BLaER1 (cell line): ENCODE measurements around the gene SMAD7.

Experiments used
- H3K27ac ChIP-seq: shearing (Covaris generic); formaldehyde crosslinking; 2 replicates; pipeline ENCODE4 v1.8.1; 2022
- H3K27me3 ChIP-seq: shearing (Covaris generic); formaldehyde crosslinking; 2 replicates; pipeline ENCODE4 v1.8.1; 2022
- H3K36me3 ChIP-seq: shearing (Covaris generic); formaldehyde crosslinking; 2 replicates; pipeline ENCODE4 v1.8.1; 2022
- H3K4me1 ChIP-seq: shearing (Covaris generic); formaldehyde crosslinking; 2 replicates; pipeline ENCODE4 v1.8.1; 2022
- H3K4me2 ChIP-seq: shearing (Covaris generic); formaldehyde crosslinking; 2 replicates; pipeline ENCODE4 v1.8.1; 2022
- H3K4me3 ChIP-seq: shearing (Covaris generic); formaldehyde crosslinking; 2 replicates; pipeline ENCODE4 v1.8.1; 2022
- H3K9ac ChIP-seq: shearing (Covaris generic); formaldehyde crosslinking; 2 replicates; pipeline ENCODE4 v1.8.1; 2022
- H3K9me3 ChIP-seq: shearing (Covaris generic); formaldehyde crosslinking; 2 replicates; pipeline ENCODE4 v1.8.1; 2022
- H4K20me1 ChIP-seq: shearing (Covaris generic); formaldehyde crosslinking; 2 replicates; pipeline ENCODE4 v1.8.1; 2022
- Cebpa-rat ChIP-seq: shearing (Covaris generic); IDR thresholded peaks from 2 replicates; pipeline ENCODE4 v1.8.1; 2022

The SMAD7 gene

DNA sequence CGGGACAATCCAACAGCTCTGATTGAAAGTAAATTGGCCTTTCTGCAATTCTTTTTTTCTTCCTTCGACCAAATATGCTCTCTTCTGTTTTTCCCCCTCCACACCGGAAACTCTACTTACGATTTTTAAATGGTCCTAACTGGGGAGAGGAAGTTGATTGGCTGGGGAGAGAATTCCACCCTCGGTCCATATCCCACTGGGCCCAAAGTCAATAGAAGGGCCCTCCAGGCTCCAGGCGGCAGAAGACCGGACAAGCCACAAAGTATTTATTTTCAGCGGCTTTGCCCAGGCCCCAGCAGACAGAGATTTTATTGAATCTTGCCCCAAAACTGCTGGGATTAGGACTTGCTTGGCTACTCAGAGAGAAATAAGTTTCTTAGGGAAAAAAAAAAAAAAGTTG lies 37.1 kb upstream of the SMAD7 start:
- Histone ChIP-seq H3K36me3 (no peaks in the 10 kb centered on the region), H4K20me1 (no peaks in the 10 kb centered on the region), H3K27ac (no peak overlapping the region), H3K27me3 (no peaks in the 10 kb centered on the region), H3K4me2 (no peak overlapping the region), H3K4me1 (peaks cover 42% of the 10 kb centered on the region), H3K9ac (no peak overlapping the region), H3K4me3 (no peak overlapping the region), H3K9me3 (no peaks in the 10 kb centered on the region)
- no peak for TF ChIP-seq Cebpa-rat

DNA sequence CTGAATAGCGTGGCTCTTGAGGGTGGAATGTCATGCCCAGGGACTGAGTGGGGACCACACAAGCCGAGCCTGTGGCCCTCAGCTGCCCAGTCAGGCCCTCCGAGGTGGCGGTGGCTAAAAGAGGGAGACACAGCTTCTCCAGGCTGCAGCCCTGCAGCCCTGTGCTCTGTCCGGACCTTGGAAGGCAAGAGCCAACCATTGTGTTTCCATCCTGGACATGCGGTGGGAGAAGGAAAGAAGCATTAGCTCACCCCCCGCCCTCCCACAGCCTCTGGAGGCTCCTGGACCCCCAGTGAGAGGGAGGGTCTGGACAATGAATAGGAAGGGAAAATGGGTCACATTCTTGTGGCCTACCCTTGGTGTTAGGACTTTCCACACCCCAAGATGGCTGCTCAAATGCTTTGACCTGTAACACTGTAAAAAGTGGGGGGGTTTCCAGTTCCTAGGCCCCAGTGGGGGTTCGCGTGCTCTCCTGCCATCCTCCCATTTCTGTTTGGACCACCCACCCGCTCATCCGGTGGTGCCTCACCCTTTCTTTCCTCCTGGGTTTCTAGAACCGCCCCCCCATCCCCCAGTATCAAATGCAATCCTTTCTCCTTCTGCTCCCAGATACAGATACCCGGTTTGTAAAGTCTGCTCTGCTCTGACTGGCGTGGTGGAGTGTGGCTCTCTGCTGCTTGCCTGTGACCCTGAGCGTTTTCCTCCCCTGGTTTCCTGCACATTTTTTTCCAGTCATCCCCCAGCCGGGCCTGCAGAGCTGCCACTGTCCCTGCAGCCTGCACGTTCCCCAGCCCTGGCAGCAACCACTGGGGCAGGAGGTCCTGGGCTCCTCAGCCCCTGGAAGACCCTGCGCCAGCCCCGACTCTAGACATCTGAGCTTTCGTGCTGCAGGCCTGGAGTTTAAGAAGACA lies 36.3 kb upstream of the SMAD7 start:
- no peaks in the 10 kb centered on the region for H3K9me3 ChIP-seq
- H4K20me1 ChIP-seq, result no peaks in the 10 kb centered on the region
- no peak overlapping the region for H3K4me3 ChIP-seq
- H3K4me2 ChIP-seq, result 0 out of 2 replicates have a peak overlapping the region, but pooled peaks have one; percentile 3
- TF ChIP-seq Cebpa-rat, result no peak
- peaks cover 42% of the 10 kb centered on the region for H3K4me1 ChIP-seq
- H3K9ac ChIP-seq, result no peak overlapping the region
- H3K27ac ChIP-seq, result no peak overlapping the region
- no peaks in the 10 kb centered on the region for H3K36me3 ChIP-seq
- H3K27me3 ChIP-seq, result no peaks in the 10 kb centered on the region

DNA sequence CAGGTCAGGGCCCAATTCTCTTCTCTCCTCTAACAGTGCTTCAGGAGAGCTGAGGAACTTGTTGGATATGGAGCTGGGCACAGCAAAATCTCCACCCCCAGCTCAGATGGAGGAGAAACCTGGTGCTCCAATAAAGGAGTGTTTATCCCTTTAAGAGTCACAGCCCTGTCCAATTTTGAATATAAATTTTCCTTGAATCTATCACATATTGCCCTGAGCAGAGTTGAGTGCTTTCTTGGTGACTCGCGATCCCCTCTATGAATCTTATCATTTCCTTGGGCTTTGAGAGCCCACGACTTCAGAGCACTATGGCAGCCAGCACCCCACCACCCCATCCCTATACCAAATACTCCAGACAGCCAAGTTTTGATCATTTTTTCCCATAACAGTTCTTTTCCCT lies 34.4 kb upstream of the SMAD7 start:
- Histone ChIP-seq H3K4me2 (no peak overlapping the region), H3K4me3 (no peak overlapping the region), H3K27me3 (no peaks in the 10 kb centered on the region), H3K4me1 (peaks cover 45% of the 10 kb centered on the region), H3K36me3 (no peaks in the 10 kb centered on the region), H4K20me1 (no peaks in the 10 kb centered on the region), H3K9me3 (no peaks in the 10 kb centered on the region), H3K9ac (no peak overlapping the region), H3K27ac (no peak overlapping the region)
- TF ChIP-seq Cebpa-rat, result no peak

DNA sequence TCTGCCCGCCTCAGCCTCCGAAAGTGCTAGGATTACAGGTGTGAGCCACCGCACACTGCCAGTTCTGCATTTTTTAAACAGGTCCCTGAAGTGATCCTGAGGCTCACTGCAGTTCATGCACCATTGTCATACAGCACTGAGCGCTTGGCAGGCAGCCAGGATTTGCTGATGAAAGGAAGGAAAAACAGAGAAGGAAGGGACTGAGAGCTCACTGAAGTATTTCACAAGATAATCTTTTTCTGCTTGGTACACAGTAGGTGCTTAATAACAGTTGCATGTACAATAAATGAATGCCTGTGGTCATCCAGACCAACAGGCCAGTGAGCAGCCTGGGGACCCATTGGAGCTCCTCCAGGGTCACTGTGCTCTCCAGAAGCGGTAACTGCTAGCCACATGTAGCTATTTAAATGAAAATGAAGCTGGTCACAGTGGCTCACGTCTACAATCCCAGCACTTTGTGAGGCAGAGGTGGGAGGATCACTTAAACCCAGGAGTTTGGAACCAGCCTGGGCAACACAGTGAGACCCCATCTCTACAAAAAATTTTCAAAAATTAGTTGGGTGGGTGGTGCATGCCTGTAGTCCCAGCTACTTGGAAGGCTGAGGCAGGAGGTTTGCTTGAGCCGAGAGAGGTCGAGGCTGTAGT lies 33.1 kb upstream of the SMAD7 start:
- Histone ChIP-seq H4K20me1 (no peaks in the 10 kb centered on the region), H3K9ac (no peak overlapping the region), H3K4me1 (peaks cover 48% of the 10 kb centered on the region), H3K9me3 (no peaks in the 10 kb centered on the region), H3K4me3 (no peak overlapping the region), H3K27ac (no peak overlapping the region), H3K27me3 (no peaks in the 10 kb centered on the region), H3K36me3 (no peaks in the 10 kb centered on the region), H3K4me2 (peak overlapping the region; percentile 44)
- TF ChIP-seq Cebpa-rat, result no peak

DNA sequence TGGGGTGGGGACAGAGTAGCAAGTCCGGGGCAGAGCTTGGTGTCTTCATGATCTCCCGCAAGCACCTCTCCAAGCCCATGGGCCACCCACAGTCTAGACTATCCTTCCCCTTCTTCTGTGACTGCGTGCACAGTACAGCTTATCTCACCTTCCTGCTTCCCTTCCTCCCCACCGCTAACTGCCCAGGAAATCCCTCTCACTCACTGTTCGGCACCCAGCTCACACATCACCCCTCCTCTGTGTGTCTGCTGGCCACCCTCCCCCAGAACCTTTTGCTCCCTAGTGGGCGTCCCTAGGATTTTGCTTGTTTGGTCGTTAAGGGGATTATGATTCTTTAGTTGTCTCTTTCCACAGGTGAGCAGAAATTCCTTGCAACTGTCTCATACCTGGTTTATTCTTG lies 31.5 kb upstream of the SMAD7 start:
- no peak overlapping the region for H3K4me3 ChIP-seq
- TF ChIP-seq Cebpa-rat, result no peak
- H3K27ac ChIP-seq, result no peak overlapping the region
- H3K9me3 ChIP-seq, result no peaks in the 10 kb centered on the region
- H3K4me1 ChIP-seq, result peaks cover 44% of the 10 kb centered on the region
- no peak overlapping the region for H3K9ac ChIP-seq
- H3K4me2 ChIP-seq, result peak overlapping the region; percentile 44
- H3K27me3 ChIP-seq, result peaks cover 11% of the 10 kb centered on the region
- H4K20me1 ChIP-seq, result no peaks in the 10 kb centered on the region
- H3K36me3 ChIP-seq, result no peaks in the 10 kb centered on the region

DNA sequence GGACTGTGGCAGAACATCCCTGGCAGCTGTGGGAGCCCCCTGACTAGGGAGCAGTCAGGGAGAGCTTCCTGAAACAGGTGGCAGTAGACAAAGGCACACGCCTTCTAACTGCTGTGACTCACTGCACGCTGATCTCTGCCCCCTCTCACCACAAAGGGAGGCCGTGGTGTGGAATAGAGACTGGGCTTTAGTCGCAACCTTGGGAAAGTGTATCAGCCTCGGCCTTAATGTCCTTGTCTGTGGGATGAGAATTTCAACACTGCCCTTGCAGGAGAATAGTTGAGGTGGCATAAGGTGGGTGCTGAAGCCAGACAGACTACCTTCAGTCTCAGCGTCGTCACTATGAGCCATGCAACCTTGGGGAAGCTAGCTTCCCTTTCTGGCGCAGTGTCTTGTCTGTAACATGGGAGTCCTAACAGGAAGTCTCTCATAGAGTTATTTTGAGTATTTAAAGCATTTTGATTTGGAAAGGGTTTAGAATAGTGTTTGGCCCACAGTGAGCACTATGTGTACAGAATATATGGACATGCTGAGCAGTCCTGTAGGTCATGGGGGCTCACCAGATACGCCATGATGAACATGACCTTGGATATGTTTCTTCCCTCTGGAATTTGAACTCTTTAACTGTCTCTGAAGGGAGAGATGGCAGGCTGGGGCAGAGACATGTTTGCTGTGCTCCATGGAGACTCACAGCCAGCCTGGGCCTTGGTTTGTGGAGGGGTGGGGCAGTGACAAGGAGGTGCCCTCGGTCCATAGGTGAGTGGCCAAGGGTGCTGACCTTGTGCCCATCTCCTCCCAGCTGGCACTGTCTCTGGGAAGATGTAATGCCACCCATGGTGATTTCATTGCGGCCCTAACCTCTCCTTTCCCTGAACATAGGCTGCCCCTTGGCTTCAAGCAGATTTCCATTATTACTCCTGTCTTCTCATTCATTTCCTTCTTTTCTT lies 29.5 kb upstream of the SMAD7 start:
- H3K36me3 ChIP-seq, result no peaks in the 10 kb centered on the region
- H4K20me1 ChIP-seq, result no peaks in the 10 kb centered on the region
- TF ChIP-seq Cebpa-rat, result no peak
- no peak overlapping the region for H3K4me3 ChIP-seq
- H3K9ac ChIP-seq, result no peak overlapping the region
- H3K4me2 ChIP-seq, result peak overlapping the region; percentile 4
- H3K4me1 ChIP-seq, result peaks cover 48% of the 10 kb centered on the region
- no peaks in the 10 kb centered on the region for H3K9me3 ChIP-seq
- peaks cover 31% of the 10 kb centered on the region for H3K27me3 ChIP-seq
- H3K27ac ChIP-seq, result no peak overlapping the region

DNA sequence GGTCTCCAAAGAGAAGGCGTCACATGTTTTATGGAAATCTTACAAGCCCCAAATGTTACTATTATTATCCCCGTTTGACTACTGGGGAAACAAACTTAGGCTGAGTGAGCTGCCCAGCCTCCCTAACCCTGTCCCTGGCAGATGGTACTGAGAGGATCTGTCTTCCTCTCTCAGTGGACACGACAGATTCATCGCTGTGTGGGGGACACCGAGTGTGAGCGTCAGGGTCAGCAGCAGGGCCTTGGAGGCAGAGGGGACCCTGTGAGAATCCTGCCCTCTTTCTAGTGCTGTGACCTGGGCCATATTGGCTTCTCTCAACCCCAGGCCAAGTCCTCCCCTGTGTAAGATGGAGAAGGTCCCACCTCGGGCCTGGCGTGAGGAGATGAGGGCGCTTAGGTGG lies 27.1 kb upstream of the SMAD7 start:
- Histone ChIP-seq H3K4me1 (peaks cover 34% of the 10 kb centered on the region), H3K4me3 (no peak overlapping the region), H3K36me3 (no peaks in the 10 kb centered on the region), H3K4me2 (no peak overlapping the region), H4K20me1 (no peaks in the 10 kb centered on the region), H3K9ac (no peak overlapping the region), H3K9me3 (no peaks in the 10 kb centered on the region), H3K27ac (no peak overlapping the region), H3K27me3 (peaks cover 51% of the 10 kb centered on the region)
- no peak for TF ChIP-seq Cebpa-rat

DNA sequence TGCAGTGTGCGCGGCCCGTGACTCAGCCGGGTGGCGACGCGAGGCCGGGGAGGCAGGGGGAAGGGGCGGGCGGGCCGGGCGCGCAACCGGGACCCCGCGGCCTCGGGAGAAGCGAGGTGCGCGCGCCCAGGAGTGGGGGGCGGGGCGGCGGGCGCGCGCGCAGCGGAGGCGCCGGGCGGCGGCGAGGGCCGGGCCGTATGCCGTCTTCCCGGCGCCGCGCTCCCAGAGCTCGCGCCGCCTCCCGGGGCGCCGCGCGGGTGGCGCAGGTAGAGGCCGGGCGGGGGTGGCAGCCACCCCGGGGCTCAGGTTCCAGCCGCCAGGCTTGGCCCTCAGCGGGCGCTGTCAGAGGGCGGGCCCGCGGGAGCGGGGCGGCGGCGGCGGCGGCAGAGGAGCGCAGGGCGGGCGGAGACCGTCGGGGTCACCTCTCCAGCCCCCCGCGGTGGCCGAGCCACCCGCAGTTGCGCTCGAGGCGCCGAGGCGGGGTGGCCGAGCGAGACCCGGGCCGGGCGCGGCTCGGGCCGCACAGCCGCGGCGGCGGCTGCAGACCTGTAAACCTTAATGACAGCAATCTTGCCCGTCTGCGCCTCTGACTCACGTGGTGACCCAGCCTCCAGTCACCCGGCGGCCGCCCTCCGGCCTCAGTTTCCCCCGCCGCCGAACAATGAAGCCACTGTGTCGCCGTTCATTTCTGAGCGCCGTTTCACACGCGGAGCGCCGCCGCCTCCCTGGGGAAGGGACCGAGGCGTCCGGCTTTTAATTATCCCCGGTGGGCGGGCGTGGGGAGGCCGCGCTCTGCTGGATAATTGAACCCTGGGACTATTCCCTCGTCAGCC lies 25.3 kb upstream of the SMAD7 start:
- peak overlapping the region; percentile 74 for H3K9ac ChIP-seq
- H3K36me3 ChIP-seq, result no peaks in the 10 kb centered on the region
- H3K27me3 ChIP-seq, result peaks cover 51% of the 10 kb centered on the region
- H3K4me2 ChIP-seq, result peak overlapping the region; percentile 97
- H3K4me3 ChIP-seq, result peak overlapping the region; percentile 78
- peak overlapping the region; percentile 16; the same call in 1 of the 2 replicates for H3K27ac ChIP-seq
- H3K9me3 ChIP-seq, result no peaks in the 10 kb centered on the region
- no peak for TF ChIP-seq Cebpa-rat
- no peaks in the 10 kb centered on the region for H4K20me1 ChIP-seq
- peaks cover 21% of the 10 kb centered on the region; the same call in 1 of the 2 replicates for H3K4me1 ChIP-seq
